Endometrial microvascular endothelial cells (primary cell): ENCODE results near the gene SRP68. TPM values are rescaled to one million over a fixed set of nuclear protein-coding genes. Genes with fewer than 3 reads are reported as not detected.
"Not testable (repeated sequence)": the region's sequence is repeated elsewhere in the genome, so short reads cannot be mapped to it uniquely, and the experiment has no call there.

Experiments used
- in situ Hi-C: cut with HindIII; loops from 2 replicates; pipeline ENCODE4 v1.10.0; 2017; ENCODE audit warnings: low sequenced_read_pairs, low pct_unique_long_range_greater_than_20kb; ENCODE audit errors: inconsistent ontology term
- total RNA-seq: library from RNA; depleted of rRNA; stranded (reverse); fragments of >200 nt; gene quantifications from one replicate; pipeline ENCODE4 v1.2.3, GENCODE V29; 2015; ENCODE audit errors: inconsistent ontology term

The SRP68 gene
- total RNA-seq, 1 donor from 2014 or later = 42.7 TPM

GRCh38 chr17:76050538-76051467 lies 21.5 kb downstream of the SRP68 start:
- in situ Hi-C loops = no loop called here

GRCh38 chr17:76049836-76050537 lies 22.3 kb downstream of the SRP68 start:
- in situ Hi-C loops = no loop called here

GRCh38 chr17:76049239-76049638 lies 23.1 kb downstream of the SRP68 start:
- in situ Hi-C loops = no loop called here

- in situ Hi-C loops = no loop called here
These were observed 23.6 kb downstream of the SRP68 start for GRCh38 chr17:76048711-76049110.

- in situ Hi-C loops = no loop called here
These were observed 24.2 kb downstream of the SRP68 start for GRCh38 chr17:76048025-76048605.

GRCh38 chr17:76046064-76046463 lies 26.3 kb downstream of the SRP68 start:
- in situ Hi-C loops = no loop called here

GRCh38 chr17:76044475-76045007 lies 27.8 kb downstream of the SRP68 start:
- in situ Hi-C loops = not testable (repeated sequence)

GRCh38 chr17:76042868-76043267 lies 29.4 kb downstream of the SRP68 start:
- in situ Hi-C loops = not testable (repeated sequence)

- in situ Hi-C loops = no loop called here
These were observed 31.9 kb downstream of the SRP68 start for GRCh38 chr17:76040376-76040775.

- in situ Hi-C loops = no loop called here
These were observed 33.2 kb downstream of the SRP68 start for GRCh38 chr17:76039121-76039520.

GRCh38 chr17:76038050-76038449 lies 34.3 kb downstream of the SRP68 start:
- in situ Hi-C loops = no loop called here

GRCh38 chr17:76036497-76037261 lies 35.6 kb downstream of the SRP68 start:
- in situ Hi-C loops = no loop called here

- in situ Hi-C loops = no loop called here
These were observed 37.6 kb downstream of the SRP68 start for GRCh38 chr17:76034428-76035350.

GRCh38 chr17:76033139-76033538 lies 39.2 kb downstream of the SRP68 start:
- in situ Hi-C loops = no loop called here

- in situ Hi-C loops = no loop called here
These were observed 39.6 kb downstream of the SRP68 start for GRCh38 chr17:76032780-76033108.

GRCh38 chr17:76032073-76032779 lies 40.1 kb downstream of the SRP68 start:
- in situ Hi-C loops = no loop called here

GRCh38 chr17:76027159-76027839 lies 45.0 kb downstream of the SRP68 start, which contains the start of gene EVPL:
Gene EVPL (minus strand): TSS chr17:76027306. CDS start chr17:76027198, 108 bp downstream.
- in situ Hi-C loops = no loop called here
